HUES64 (cell line): ENCODE data around the gene KCTD10.

Experiments used
- H3K27ac ChIP-seq: 2 replicates; pipeline ENCODE4 v1.7.0; 2013; ENCODE audit warnings: low read depth, low read length, inconsistent platforms
- H3K27me3 ChIP-seq: 2 replicates; pipeline ENCODE4 v1.6.1; 2013; ENCODE audit warnings: mild to moderate bottlenecking, low read length; ENCODE audit not compliant: insufficient read depth
- H3K36me3 ChIP-seq: 2 replicates; pipeline ENCODE4 v1.6.1; 2013; ENCODE audit warnings: mild to moderate bottlenecking, low read length; ENCODE audit not compliant: insufficient read depth
- H3K4me1 ChIP-seq: 2 replicates; pipeline ENCODE4 v1.6.1; 2013; ENCODE audit warnings: mild to moderate bottlenecking, low read length, moderate library complexity; ENCODE audit not compliant: insufficient read depth
- H3K4me3 ChIP-seq: 2 replicates; pipeline ENCODE4 v1.5.1; 2013; ENCODE audit warnings: mild to moderate bottlenecking, low read length, moderate library complexity
- H3K9ac ChIP-seq: 2 replicates; pipeline ENCODE4 v1.6.1; 2013; ENCODE audit warnings: mild to moderate bottlenecking, low read depth, low read length
- H3K9me3 ChIP-seq: 2 replicates; pipeline ENCODE4 v1.6.1; 2013; ENCODE audit warnings: low read depth, low read length; ENCODE audit not compliant: insufficient read depth
- WGBS: fragments of 150-250, 120-280 bp; methylation state at CpG from one replicate; pipeline ENCODE4 v1.1.7; 2013; ENCODE audit warnings: missing lambda C conversion rate; 5-methylcytosine and 5-hydroxymethylcytosine counted together

Gene KCTD10

DNA sequence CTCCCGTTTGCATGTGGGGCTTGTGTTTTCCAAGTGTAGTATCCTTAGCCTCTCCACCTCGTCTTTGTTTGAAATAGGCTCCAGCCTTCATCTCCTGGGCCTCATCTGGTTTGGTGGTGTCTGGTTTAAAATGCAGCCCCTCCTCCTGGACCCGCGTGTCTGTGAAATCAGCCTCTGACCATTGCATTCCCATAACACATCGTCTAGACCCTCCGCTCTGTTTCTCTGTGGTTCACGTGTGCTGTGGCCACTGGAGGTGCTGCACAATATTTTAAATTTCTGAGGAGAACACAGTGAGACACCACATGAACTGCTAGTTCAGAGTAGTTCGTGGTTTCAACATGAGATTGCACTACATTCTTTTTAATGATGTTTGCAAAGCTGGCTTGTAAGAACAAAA, 36.0 kb upstream of the KCTD10 start:
- H3K36me3 ChIP-seq: peaks cover 59% of the 10 kb centered on the region
- 90% methylated on average over 8 of the region's 8 CpGs for WGBS

DNA sequence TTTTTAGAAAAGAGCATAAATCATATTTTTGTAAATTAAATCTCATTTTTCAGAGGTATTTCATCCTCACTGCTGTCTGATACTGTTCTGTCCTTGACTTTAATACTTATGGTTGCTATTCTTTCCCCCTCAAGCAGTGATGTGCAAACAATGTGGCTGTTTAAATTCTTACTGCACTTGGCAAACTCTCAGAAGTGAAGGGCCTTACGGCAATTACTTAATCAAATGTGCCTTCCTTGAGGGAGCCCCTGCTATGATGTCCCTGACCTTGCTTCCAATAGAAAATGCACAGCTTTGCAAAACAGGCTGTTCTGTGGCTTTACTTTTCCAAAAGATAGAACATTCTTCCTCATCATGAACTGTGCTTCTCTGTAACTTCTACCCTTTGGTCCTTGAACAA, 35.5 kb upstream of the KCTD10 start:
- Histone ChIP-seq H3K9me3 (no peaks in the 10 kb centered on the region), H3K9ac (no peak overlapping the region), H3K27me3 (no peaks in the 10 kb centered on the region), H3K27ac (no peak overlapping the region), H3K4me3 (no peak overlapping the region), H3K36me3 (peaks cover 59% of the 10 kb centered on the region), H3K4me1 (no peaks in the 10 kb centered on the region)
- 96% methylated on average over 1 of the region's 1 CpG for WGBS

More for the DNA sequence above, 36.0 kb upstream of the KCTD10 start:
- Histone ChIP-seq H3K27ac (no peak overlapping the region), H3K9ac (no peak overlapping the region), H3K27me3 (no peaks in the 10 kb centered on the region), H3K4me3 (no peak overlapping the region), H3K9me3 (no peaks in the 10 kb centered on the region), H3K4me1 (no peaks in the 10 kb centered on the region)

DNA sequence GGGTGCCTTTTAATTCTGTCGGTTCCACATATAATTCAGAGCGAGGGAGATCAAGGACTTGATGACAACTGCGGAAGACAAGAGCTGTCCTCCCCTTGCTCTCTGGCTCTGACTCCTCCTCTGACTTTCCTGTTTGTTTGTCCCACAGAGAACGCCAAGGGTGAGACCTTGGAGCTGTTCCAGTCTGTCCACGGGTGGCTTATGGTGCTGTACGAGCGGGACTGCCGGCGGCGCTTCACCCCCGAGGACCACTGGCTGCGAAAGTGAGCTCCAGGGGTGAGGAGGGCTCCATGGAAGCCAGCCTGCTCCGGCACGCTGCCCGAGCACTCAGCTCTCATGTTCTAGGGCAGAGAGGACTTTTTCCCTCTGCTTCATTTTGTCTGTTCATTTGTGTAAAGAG, 33.1 kb upstream of the KCTD10 start:
- 94% methylated on average over 15 of the region's 15 CpGs for WGBS
- Histone ChIP-seq H3K36me3 (peaks cover 66% of the 10 kb centered on the region), H3K4me3 (no peak overlapping the region), H3K9ac (no peak overlapping the region), H3K9me3 (no peaks in the 10 kb centered on the region), H3K27ac (no peak overlapping the region), H3K4me1 (no peaks in the 10 kb centered on the region), H3K27me3 (no peaks in the 10 kb centered on the region)

DNA sequence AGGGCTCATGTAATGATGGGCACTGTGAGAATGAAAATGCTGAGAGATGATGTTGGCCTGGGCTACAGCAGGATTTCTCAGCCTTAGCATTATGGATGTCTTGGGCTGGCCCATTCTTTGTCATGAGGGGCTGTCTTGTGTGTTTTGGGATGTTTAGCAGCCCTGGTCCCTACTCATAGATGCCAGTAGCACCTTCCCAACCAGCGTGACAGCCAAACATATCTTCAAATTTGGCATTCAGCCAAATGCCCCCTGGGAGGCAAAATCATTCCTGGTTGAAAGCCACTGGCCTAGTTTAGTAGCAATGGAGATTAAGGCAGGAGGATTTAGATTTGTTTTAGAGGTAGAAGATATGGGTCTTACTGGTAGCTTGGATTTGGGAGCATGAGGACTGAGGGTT, 27.0 kb upstream of the KCTD10 start:
- Histone ChIP-seq H3K9ac (no peak overlapping the region), H3K4me1 (no peaks in the 10 kb centered on the region), H3K9me3 (no peaks in the 10 kb centered on the region), H3K27ac (no peak overlapping the region), H3K4me3 (no peak overlapping the region), H3K36me3 (peaks cover 88% of the 10 kb centered on the region), H3K27me3 (no peaks in the 10 kb centered on the region)
- WGBS: 100% methylated on average over 1 of the region's 1 CpG

DNA sequence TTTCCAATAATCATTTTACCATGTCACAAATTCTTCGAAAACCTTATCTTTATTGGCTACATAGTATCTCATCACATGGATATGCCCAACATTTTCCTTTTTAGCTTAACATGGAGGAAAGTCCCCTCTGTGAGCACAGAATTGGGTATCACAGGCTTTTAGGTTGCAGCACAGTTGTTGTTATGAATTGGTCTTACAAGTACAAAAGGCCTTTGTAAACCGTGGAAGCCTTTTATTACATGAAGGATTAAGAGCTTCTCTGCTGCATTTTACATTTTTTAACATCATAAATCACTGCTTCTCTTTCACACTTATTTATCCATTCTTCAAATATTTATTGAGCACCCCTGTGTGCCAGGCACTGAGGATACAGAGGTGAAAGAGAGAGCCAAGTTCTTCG, 26.5 kb upstream of the KCTD10 start:
- H3K4me1 ChIP-seq: no peaks in the 10 kb centered on the region
- 93% methylated on average over 3 of the region's 3 CpGs for WGBS
- no peak overlapping the region for H3K27ac ChIP-seq
- no peak overlapping the region for H3K4me3 ChIP-seq
- no peak overlapping the region for H3K9ac ChIP-seq
- H3K36me3 ChIP-seq: peaks cover 88% of the 10 kb centered on the region
- H3K27me3 ChIP-seq: no peaks in the 10 kb centered on the region
- H3K9me3 ChIP-seq: no peaks in the 10 kb centered on the region

DNA sequence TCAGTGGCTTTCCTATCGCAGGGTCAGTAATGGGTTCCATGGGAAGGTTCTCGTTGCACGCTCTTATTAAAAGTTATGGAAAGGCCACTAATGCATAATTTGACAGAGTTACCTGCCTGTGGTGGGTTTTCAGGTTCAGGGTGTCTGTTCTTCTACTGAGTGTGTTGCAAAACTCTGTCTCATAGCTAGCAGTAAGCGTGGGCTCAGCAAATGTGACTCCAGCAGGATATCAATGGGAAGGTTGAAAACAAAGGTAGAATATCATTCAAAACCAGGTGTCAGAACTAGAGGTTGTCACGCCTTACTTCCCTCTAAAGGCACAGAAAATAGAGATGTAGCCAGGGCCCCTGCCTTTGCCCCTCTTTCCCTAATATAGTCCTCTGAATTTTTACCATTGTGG, 25.2 kb upstream of the KCTD10 start:
- Histone ChIP-seq H3K9ac (no peak overlapping the region), H3K36me3 (peaks cover 87% of the 10 kb centered on the region), H3K27me3 (no peaks in the 10 kb centered on the region), H3K9me3 (no peaks in the 10 kb centered on the region), H3K27ac (no peak overlapping the region), H3K4me3 (no peak overlapping the region), H3K4me1 (no peaks in the 10 kb centered on the region)
- WGBS: 97% methylated on average over 5 of the region's 5 CpGs

DNA sequence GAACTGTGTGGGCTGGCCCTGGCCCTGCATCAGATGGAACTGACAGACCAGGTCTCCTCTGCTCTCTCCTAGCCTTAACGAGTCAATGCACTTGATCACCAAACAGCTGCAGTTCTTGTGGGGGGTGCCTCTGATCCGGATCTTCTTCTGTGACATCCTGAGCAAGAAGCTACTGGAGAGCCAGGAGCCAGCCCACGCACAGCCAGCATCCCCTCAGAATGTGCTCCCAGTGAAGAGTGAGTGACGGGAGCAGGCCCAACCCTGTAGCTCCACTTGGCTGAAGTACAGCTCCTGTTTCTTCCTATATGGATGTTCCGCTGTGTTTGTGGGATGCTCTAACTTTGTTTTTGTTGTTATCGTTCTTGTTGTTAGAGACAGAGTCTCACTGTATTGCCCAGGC, 24.2 kb upstream of the KCTD10 start:
- WGBS: 95% methylated on average over 6 of the region's 6 CpGs
- Histone ChIP-seq H3K27ac (no peak overlapping the region), H3K36me3 (peaks cover 80% of the 10 kb centered on the region), H3K9ac (no peak overlapping the region), H3K4me1 (no peaks in the 10 kb centered on the region), H3K27me3 (no peaks in the 10 kb centered on the region), H3K9me3 (no peaks in the 10 kb centered on the region), H3K4me3 (no peak overlapping the region)

DNA sequence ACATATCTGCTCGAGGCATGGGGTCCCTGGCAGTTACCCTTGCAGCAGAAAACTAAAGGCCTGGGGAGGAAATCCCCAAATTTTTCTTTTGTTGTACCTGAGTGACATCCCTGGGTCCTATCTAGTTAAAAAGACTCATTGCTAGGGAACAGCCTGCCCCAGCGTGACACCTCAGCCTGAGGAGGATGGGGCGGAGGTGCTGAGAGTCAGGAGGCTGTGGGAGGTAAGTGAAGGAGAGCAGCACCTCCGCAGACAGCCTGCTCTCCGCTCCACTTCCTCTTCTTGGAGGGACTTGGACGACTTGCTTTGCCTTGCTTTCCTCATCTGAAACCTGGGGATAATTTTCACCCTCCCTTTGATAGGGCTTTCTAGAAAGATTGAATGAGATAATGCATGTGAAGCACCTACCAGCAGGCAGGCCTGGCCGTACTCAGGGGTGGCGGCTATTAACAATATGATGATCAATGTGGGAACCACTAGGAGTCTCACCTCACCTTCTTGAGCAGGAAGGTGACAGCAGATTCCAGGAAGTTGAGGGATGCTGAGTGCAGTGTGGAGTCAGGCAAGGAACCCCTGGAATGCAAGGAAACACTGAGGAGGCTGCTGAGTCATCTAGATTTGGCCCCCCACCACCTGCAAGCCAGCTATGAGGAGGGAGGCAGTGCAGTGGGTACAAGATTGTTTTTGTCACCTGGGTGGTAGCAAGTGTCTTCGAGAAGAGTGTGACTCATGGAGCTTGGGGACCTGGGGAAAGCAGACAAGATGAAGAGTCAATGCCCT, 23.5 kb upstream of the KCTD10 start:
- Histone ChIP-seq H3K9ac (no peak overlapping the region), H3K9me3 (no peaks in the 10 kb centered on the region), H3K36me3 (peaks cover 80% of the 10 kb centered on the region), H3K4me3 (no peak overlapping the region), H3K27ac (no peak overlapping the region), H3K27me3 (no peaks in the 10 kb centered on the region), H3K4me1 (no peaks in the 10 kb centered on the region)
- 84% methylated on average over 9 of the region's 9 CpGs for WGBS

DNA sequence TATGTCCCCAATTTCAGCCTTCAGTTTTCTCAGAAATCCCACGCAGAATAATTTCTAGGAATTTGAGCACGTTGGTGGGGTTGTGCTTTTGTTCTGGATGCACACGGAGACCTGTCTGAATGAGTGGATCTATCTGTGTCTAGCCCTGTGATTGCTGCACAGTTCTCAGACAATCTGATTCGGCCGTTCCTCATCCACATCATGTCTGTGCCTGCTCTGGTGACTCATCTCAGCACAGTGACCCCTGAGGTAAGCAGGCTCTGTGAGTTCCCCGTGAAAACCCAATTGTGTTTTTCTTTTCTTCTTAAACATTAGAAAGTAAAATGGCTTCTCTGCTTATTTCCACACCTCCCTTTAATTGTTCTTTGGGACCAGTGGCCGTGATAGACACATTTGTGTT, 20.6 kb upstream of the KCTD10 start:
- peaks cover 4% of the 10 kb centered on the region; the same call in 1 of the 2 replicates for H3K9me3 ChIP-seq
- H3K4me1 ChIP-seq: no peaks in the 10 kb centered on the region
- peaks cover 68% of the 10 kb centered on the region for H3K36me3 ChIP-seq
- no peaks in the 10 kb centered on the region for H3K27me3 ChIP-seq
- H3K9ac ChIP-seq: no peak overlapping the region
- no peak overlapping the region for H3K4me3 ChIP-seq
- 94% methylated on average over 7 of the region's 7 CpGs for WGBS
- H3K27ac ChIP-seq: no peak overlapping the region

DNA sequence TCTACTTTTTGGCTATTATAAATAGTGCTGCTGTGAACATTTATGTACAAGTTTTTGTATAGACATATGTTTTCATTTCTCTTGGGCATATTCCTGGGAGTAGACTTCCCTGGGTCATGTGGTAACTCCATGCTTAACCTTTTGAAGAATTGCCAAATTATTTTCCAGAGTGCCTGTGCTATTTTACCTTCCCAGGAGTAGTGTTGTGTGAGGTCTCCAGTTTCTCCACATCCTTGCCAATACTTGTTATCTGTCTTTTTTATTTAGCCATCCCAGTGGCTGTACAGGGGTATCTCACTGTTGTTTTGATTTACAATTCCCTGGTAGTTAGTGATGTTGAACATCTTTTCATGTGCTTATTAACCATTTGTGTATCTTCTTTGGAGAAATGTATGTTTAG, 19.2 kb upstream of the KCTD10 start:
- Histone ChIP-seq H3K9me3 (peaks cover 4% of the 10 kb centered on the region; the same call in 1 of the 2 replicates), H3K27me3 (no peaks in the 10 kb centered on the region), H3K4me3 (no peak overlapping the region), H3K27ac (no peak overlapping the region), H3K36me3 (peaks cover 63% of the 10 kb centered on the region), H3K9ac (no peak overlapping the region), H3K4me1 (no peaks in the 10 kb centered on the region)

DNA sequence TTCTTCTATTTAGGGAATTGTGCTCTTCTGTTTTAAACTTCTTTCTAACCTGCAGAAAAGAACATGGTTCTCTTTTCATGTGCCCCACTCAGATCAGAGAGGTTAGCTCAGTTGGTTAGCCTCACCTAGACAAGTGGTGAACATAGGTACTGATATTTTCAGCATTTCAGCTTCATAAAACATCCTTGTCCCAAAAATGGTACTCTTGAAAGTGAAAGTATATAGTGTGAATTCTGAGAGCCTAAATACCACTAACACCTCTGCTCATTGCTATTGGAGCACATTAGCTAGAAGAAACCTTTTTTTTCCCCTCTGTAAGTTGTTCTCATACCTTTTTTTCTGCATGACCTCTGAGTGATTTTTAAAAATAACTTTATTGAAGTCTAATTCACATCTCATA, 17.9 kb upstream of the KCTD10 start:
- Histone ChIP-seq H3K9ac (no peak overlapping the region), H3K4me1 (no peaks in the 10 kb centered on the region), H3K36me3 (peaks cover 68% of the 10 kb centered on the region)

More for the DNA sequence above, 17.9 kb upstream of the KCTD10 start:
- no peaks in the 10 kb centered on the region for H3K27me3 ChIP-seq
- H3K4me3 ChIP-seq: no peak overlapping the region
- H3K27ac ChIP-seq: no peak overlapping the region
- peaks cover 4% of the 10 kb centered on the region; the same call in 1 of the 2 replicates for H3K9me3 ChIP-seq
